Measurements from ENCODE around the gene RHOXF1.
"Not testable (repeated sequence)": the region's sequence is repeated elsewhere in the genome, so short reads cannot be mapped to it uniquely, and the experiment has no call there.

Gene RHOXF1

GRCh38 chrX:120111611-120112010 lies 4.1 kb downstream of the RHOXF1 start:
- H3K27ac Mint-ChIP-seq: peak overlapping the region in 1 of 2 donors; percentile 34
- DNase-seq: no peak
- H3K27me3 Mint-ChIP-seq: no peaks in the 10 kb centered on the region
- no peaks in the 10 kb centered on the region for H3K4me1 Mint-ChIP-seq
- no peak overlapping the region for H3K4me3 Mint-ChIP-seq
- H3K9me3 Mint-ChIP-seq: no peaks in the 10 kb centered on the region
- ATAC-seq: no peak

GRCh38 chrX:120109378-120109777 lies 6.3 kb downstream of the RHOXF1 start:
- no peak for DNase-seq

GRCh38 chrX:120104707-120105106 lies 11.0 kb downstream of the RHOXF1 start:
- not testable (repeated sequence) for H3K9me3 Mint-ChIP-seq, DNase-seq, H3K4me3 Mint-ChIP-seq, H3K27me3 Mint-ChIP-seq, H3K4me1 Mint-ChIP-seq, ATAC-seq, H3K27ac Mint-ChIP-seq

More at GRCh38 chrX:120109378-120109777, 6.3 kb downstream of the RHOXF1 start:
- no peaks in the 10 kb centered on the region for H3K9me3 Mint-ChIP-seq
- H3K4me1 Mint-ChIP-seq: no peaks in the 10 kb centered on the region
- no peak overlapping the region for H3K27ac Mint-ChIP-seq
- no peaks in the 10 kb centered on the region for H3K27me3 Mint-ChIP-seq
- no peak overlapping the region for H3K4me3 Mint-ChIP-seq
- ATAC-seq: no peak

GRCh38 chrX:120101057-120101456 lies 14.7 kb downstream of the RHOXF1 start:
- H3K4me1 Mint-ChIP-seq, DNase-seq, ATAC-seq, H3K27me3 Mint-ChIP-seq, H3K4me3 Mint-ChIP-seq, H3K27ac Mint-ChIP-seq, H3K9me3 Mint-ChIP-seq: not testable (repeated sequence)

GRCh38 chrX:120090208-120090607 lies 25.5 kb downstream of the RHOXF1 start:
- Mint-ChIP-seq H3K4me3 (no peak overlapping the region), H3K4me1 (peaks cover 10% of the 10 kb centered on the region), H3K27me3 (no peaks in the 10 kb centered on the region), H3K9me3 (no peaks in the 10 kb centered on the region), H3K27ac (no peak overlapping the region)
- no peak for DNase-seq
- no peak for ATAC-seq

GRCh38 chrX:120087289-120088017 lies 28.3 kb downstream of the RHOXF1 start:
- no peaks in the 10 kb centered on the region for H3K9me3 Mint-ChIP-seq
- H3K4me3 Mint-ChIP-seq: no peak overlapping the region
- ATAC-seq (no peak), DNase-seq (no peak)
- no peaks in the 10 kb centered on the region for H3K27me3 Mint-ChIP-seq
- H3K27ac Mint-ChIP-seq: no peak overlapping the region
- H3K4me1 Mint-ChIP-seq: peaks cover 10% of the 10 kb centered on the region

- not testable (repeated sequence) for ATAC-seq
Observed at GRCh38 chrX:120085553-120086185, 30.0 kb downstream of the RHOXF1 start.

GRCh38 chrX:120077590-120077989 lies 38.1 kb downstream of the RHOXF1 start, which contains the start of gene RHOXF2B:
TSS of gene RHOXF2B (minus strand) at chrX:120077690. CDS start at chrX:120077552, 138 bp downstream.
- ATAC-seq, H3K4me3 Mint-ChIP-seq, DNase-seq, H3K27me3 Mint-ChIP-seq, H3K4me1 Mint-ChIP-seq, H3K9me3 Mint-ChIP-seq, H3K27ac Mint-ChIP-seq: not testable (repeated sequence)

More at GRCh38 chrX:120085553-120086185, 30.0 kb downstream of the RHOXF1 start:
- peaks cover 10% of the 10 kb centered on the region for H3K4me1 Mint-ChIP-seq
- DNase-seq, H3K27ac Mint-ChIP-seq, H3K27me3 Mint-ChIP-seq, H3K9me3 Mint-ChIP-seq, H3K4me3 Mint-ChIP-seq: not testable (repeated sequence)

- not testable (repeated sequence) for H3K4me1 Mint-ChIP-seq, H3K9me3 Mint-ChIP-seq, ATAC-seq
Observed at GRCh38 chrX:120066169-120066568, 49.5 kb downstream of the RHOXF1 start.

More at GRCh38 chrX:120066169-120066568, 49.5 kb downstream of the RHOXF1 start:
- DNase-seq, H3K4me3 Mint-ChIP-seq, H3K27ac Mint-ChIP-seq, H3K27me3 Mint-ChIP-seq: not testable (repeated sequence)
